Astrocyte of the spinal cord (primary cell): ENCODE data around the gene GNG7.
A peak's percentile ranks its signal among the peaks of the same experiment; 100 is the strongest.

ENCODE experiments used
- DNase-seq: peaks from one replicate; pipeline ENCODE4 v3.0.0; 2011; ENCODE audit warnings: low read depth, low spot score
- H3K4me3 ChIP-seq: 2 replicates; pipeline ENCODE4 v1.5.1; 2011; ENCODE audit warnings: low read depth, mild to moderate bottlenecking, low read length, moderate library complexity
- in situ Hi-C: cut with HindIII; loops from 2 replicates; pipeline ENCODE4 v1.10.0; 2017; ENCODE audit warnings: low sequenced_read_pairs
- TF ChIP-seq, protein P1 (sequence below): IDR thresholded peaks from 2 replicates; pipeline ENCODE4 v1.5.1; 2012; ENCODE audit warnings: low read depth, mild to moderate bottlenecking, low read length, inconsistent platforms

Gene GNG7

DNA sequence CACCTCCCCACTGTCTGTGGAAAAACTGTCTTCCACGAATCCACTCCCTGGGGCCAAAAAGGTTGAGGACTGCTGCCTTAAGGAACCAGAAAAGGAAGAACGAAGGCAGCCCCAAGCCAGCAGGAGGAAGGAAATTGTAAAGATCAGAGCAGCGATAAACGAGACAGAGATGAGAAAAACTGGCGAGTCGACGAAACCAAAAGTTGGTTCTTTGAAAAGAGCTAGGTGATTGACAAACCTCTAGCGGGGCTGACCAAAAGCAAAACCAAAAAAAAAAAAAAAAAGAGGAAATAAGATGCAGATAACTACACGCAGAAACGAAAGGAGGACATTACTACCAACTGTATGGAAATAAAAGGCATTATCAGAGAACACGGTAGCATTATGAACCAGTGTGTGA, 149.6 kb downstream of the GNG7 start:
- TF ChIP-seq, protein P1, sequence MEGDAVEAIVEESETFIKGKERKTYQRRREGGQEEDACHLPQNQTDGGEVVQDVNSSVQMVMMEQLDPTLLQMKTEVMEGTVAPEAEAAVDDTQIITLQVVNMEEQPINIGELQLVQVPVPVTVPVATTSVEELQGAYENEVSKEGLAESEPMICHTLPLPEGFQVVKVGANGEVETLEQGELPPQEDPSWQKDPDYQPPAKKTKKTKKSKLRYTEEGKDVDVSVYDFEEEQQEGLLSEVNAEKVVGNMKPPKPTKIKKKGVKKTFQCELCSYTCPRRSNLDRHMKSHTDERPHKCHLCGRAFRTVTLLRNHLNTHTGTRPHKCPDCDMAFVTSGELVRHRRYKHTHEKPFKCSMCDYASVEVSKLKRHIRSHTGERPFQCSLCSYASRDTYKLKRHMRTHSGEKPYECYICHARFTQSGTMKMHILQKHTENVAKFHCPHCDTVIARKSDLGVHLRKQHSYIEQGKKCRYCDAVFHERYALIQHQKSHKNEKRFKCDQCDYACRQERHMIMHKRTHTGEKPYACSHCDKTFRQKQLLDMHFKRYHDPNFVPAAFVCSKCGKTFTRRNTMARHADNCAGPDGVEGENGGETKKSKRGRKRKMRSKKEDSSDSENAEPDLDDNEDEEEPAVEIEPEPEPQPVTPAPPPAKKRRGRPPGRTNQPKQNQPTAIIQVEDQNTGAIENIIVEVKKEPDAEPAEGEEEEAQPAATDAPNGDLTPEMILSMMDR, result no peak
- no peak for DNase-seq
- in situ Hi-C loops, result no loop called here
- H3K4me3 ChIP-seq, result no peak overlapping the region

DNA sequence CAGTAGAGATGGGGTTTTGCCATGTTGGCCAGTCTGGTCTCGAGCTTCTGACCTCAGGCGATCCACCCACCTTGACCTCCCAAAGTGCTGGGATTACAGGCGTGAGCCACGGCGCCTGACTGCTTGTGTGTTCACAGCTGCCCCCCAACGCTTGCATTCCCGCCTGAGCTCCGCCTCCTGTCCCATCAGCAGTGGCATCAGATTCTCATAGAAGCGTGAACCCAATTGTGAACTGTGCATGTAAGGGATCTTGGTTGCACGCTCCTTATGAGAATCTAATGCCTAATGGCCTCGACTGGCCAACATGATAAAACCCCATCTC, 150.7 kb downstream of the GNG7 start:
- no peak for DNase-seq
- TF ChIP-seq, protein P1, result no peak
- no peak overlapping the region for H3K4me3 ChIP-seq
- in situ Hi-C loops, result no loop called here

DNA sequence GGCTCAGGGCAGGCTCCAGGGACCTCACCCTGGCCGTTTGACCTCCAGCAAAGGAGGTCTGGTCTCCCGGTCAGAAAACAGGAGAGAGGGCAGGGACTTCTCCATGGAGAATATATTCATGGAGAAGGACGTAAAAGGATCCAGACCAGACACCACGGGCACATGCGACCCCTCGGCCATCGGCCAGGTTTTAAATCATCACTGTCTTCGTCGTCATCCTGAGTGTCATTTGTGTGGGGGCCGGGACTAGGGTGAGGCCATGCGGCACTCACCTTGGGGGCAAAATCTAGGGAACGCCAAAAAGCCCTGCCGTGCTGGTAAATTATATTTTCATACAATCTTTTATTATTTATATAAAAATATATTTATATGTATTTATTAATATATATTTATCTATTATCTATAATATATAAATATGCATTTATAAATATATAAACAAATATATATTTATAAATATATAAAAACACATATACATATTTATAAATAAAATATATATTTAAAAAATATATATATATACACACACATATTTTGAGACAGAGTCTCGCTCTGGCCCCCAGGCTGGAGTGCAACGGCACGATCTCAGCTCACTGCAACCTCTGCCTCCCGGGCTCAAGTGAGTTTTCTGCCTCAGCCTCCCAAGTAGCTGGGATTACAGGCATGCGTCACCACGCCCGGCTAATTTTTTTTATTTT, 151.2 kb downstream of the GNG7 start:
- TF ChIP-seq, protein P1, result no peak
- DNase-seq, result no peak
- in situ Hi-C loops, result no loop called here
- no peak overlapping the region for H3K4me3 ChIP-seq

DNA sequence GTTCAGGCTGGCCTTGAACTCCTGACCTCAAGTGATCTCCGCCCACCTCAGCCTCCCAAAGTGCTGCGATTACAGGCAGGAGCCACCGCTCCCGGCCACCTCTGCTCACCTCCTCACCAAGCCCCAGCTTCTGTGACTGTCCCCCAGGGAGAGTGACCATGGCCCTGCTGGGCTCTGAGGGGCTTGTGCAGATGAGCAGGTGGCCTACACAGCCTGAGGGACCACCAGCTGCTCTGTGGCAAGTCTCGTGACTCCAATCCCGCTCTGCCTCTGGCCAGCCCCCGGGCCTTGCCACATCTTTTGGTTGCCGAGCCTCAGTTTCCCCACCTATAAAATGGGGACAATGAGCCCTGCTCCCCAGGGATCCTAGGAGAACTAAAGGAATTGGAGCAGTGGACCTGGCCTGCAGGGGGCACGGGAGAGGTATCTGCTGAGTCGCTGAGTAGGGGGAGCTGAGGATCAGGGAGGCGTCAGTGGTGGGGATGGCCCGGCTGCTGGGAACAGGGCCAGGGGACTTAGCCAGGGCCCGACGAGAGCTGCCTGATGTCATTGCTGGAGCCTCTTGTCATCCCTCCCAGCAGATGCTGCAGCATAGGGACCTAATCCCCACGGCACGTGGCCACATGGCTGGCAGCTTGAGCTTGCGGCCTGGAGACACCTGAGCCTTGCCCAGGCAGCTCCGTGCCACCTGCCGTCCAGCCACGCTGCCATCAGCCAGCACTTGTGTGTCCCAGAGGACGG, 151.9 kb downstream of the GNG7 start:
- TF ChIP-seq, protein P1, result no peak
- DNase-seq, result no peak
- no peak overlapping the region for H3K4me3 ChIP-seq
- in situ Hi-C loops, result no loop called here

DNA sequence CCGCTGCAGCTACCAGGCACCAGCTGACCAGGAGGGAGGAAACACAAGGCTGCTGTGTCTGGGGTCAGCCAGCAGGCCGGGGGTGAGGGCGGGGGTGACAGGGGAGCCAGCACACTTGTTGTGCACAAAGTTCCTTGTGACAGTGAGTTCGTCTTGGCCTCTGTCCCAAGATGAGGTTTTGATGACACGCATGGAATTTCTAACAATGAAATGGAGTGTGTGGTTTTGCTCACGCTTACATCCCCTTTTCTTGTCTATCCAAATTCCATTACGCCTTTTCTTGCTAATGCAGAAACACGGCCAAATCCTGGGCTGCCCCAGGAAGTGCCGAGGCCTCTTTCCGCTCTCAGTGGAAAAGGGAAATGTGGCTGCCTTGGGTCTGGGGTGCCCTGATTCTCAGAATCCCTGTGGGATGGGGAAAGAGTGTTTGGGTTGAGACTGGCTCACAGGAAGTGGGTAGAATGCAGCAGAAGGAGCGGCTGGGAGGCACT, 152.7 kb downstream of the GNG7 start:
- in situ Hi-C loops, result no loop called here
- TF ChIP-seq, protein P1, result no peak
- DNase-seq, result peak; percentile 94
- H3K4me3 ChIP-seq, result no peak overlapping the region

DNA sequence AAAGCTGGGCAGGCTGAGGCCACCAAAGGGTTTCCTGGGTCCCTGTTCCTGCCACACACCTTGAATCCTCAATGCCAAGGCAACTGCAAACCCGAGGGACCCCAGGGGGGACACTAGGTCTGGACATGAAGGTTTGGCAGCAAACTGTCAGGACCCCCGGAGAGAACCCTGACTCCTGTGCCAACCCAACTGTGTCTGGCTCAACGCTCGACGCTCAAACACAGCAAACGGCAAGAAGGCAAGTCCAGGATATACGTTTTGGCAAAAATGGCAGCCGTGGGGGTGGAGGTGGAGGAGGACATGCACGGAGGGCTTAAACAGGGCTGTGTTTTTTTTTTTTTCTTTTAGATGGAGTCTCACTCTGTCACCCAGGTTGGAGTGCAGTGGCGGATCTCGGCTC, 153.5 kb downstream of the GNG7 start:
- no peak for DNase-seq
- no peak overlapping the region for H3K4me3 ChIP-seq
- TF ChIP-seq, protein P1, result no peak
- in situ Hi-C loops, result no loop called here
